Left cardiac atrium (tissue), 4 donors: Measurements from ENCODE around the gene ST6GALNAC1. TPM values are rescaled to one million over a fixed set of nuclear protein-coding genes. Genes with fewer than 3 reads are reported as not detected.
"Not testable (repeated sequence)": the region's sequence is repeated elsewhere in the genome, so short reads cannot be mapped to it uniquely, and the experiment has no call there.

Experiments
- ATAC-seq, 2 donors: fragments of 200-7000 bp; cut with Tn5 transposase; one replicate each; pipeline ENCODE4 v1.9.1; 2020; ENCODE audit warnings: mild to moderate bottlenecking in 2 of 2, moderate library complexity in 2 of 2
- DNase-seq: peaks from one replicate; pipeline ENCODE4 v3.0.0-alpha.2; 2020
- intact Hi-C, 2 donors: fragments of 100-400 bp; cut with DNase I; formaldehyde crosslinking; loops; one replicate each; pipeline versions ENCODE4 v1.14.1 to v1.15.1; 2022 to 2023
- total RNA-seq, 2 donors: library from RNA; stranded (reverse); fragmentation: NEBNext Ultra II Directional; extraction: Animal tissue kit (Norgen Biotek cat#: 25700); gene quantifications; one replicate each; pipeline ENCODE4 v1.2.1, GENCODE V29; 2021
- donor health status: DM: no; HTN: yes; CAD: no.
- donor health status: DM: no; HTN: yes; CAD: no; lungs with severe emphysema.
- donor health status: DM: yes; HTN: yes; CAD: no.
- donor health status: Dilated cardiomyopathy.

ST6GALNAC1 gene
- total RNA-seq, 2 donors from 2014 or later, result 2.4 TPM

DNA sequence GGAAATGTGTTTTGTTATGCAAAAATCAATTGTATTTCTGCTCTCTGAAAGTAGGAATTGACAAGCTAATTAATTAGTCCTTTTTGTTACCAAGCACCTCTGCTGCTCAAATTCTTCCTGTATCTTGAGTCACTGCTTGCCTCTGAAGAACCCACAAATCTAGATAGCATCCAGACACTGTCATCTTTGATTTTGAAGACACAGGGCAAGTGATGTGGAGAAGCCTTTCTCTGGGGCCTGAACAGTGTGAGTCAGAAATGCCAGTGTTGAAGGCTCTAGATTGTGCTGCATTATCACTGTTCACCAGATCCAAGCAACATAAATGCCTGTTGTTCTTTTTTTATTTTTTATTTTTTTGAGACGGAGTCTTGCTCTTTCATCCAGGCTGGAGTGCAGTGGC lies 10.9 kb upstream of the ST6GALNAC1 start:
- ATAC-seq, result no peak
- no peak for DNase-seq
- intact Hi-C loops, result no loop called here

DNA sequence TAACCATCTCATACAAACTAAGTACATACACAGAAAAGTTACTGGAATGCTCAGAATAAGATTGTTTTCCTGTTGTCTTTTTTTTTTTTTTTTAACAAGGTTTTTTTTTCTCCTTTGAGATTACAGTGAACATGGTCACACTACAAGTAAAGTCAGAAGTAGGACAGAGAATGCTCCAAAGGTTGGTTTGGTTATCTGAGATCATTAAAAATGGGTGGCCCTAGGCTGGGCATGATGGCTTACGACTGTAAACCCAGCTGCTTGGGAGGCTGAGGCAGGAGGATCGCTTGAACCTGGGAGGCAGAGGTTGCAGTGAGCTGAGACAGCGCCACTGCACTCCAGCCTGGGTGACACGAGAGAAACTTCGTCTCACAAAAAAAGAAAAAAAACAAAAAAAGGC lies 6.9 kb upstream of the ST6GALNAC1 start:
- intact Hi-C loops, result no loop called here
- DNase-seq (no peak), ATAC-seq (no peak)

DNA sequence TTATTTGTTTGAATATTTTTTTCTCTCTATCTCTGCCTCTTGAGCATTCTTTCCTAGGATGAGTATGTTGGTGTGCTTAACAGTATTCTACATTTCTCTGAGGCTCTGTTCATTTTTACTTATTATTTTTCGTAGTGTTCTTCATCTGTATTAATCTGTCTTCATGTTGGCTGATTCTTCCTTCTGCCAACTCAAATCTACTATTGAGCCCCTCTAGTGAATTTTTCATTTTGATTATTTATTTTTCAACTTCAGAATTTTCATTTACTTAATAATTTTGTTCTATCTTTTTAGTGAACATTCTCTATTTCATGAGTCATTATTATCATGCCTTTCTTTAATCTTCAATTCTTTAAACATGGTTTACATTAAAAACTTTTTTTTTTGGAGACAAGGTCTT lies 3.2 kb upstream of the ST6GALNAC1 start:
- DNase-seq (no peak), ATAC-seq (no peak)
- intact Hi-C loops, result no loop called here

GRCh38 chr17:76645481-76645880 lies 1.9 kb upstream of the ST6GALNAC1 start:
- intact Hi-C loops, result no loop called here
- DNase-seq (no peak), ATAC-seq (no peak)

- intact Hi-C loops, result no loop called here
- ATAC-seq (no peak), DNase-seq (no peak)
Measured at GRCh38 chr17:76644995-76645394, 1.4 kb upstream of the ST6GALNAC1 start.

- ATAC-seq (no peak), DNase-seq (no peak)
- intact Hi-C loops, result no loop called here
Measured at GRCh38 chr17:76642994-76643393, 563 bp downstream of the ST6GALNAC1 start.

- intact Hi-C loops, result no loop called here
- ATAC-seq (no peak), DNase-seq (no peak)
Measured at GRCh38 chr17:76642032-76642561, 1.5 kb downstream of the ST6GALNAC1 start.

- intact Hi-C loops, result no loop called here
- DNase-seq, result no peak
- ATAC-seq, result no peak
Measured at GRCh38 chr17:76641501-76641900, 2.1 kb downstream of the ST6GALNAC1 start.

DNA sequence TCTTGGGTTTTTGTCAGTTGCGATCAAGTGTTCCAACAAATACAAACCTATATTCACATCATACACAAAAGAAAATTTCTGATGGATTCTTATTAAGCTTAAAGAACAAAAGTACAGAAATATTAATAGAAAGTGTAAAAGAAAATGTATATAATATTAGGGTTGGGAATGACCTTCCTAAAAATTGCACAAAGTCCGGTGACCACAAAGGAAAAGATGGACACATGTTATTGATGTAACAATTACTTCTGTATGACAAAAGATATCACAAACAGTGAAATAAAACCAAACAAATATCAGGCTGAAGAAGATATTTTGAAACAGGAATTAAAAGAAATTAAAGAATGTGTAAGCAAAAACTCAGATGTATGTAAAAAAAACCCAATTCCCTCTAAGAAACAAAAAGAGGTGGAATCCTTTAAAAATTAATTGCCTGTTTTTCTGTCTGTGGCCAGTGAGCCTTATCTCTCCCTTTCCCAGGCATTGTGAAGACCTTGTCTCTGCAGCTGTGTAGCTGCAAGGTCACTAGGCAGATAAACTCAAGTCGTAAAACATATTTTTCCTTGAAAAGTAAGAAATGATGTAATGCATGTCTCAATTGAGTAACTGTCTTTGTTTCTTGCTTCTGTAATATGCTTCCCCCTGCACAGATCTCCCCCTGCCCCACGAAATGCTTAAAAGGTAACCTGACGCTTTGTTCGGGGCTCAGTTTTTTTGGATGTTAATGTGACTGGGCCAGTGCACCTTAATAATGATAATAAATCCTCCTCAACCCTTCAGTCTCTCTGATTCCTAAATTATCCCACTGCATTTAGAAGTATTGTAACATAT lies 2.8 kb downstream of the ST6GALNAC1 start:
- intact Hi-C loops, result no loop called here
- DNase-seq (no peak), ATAC-seq (no peak)

GRCh38 chr17:76638263-76638662 lies 5.3 kb downstream of the ST6GALNAC1 start:
- intact Hi-C loops, result no loop called here
- ATAC-seq, result no peak
- DNase-seq, result no peak

DNA sequence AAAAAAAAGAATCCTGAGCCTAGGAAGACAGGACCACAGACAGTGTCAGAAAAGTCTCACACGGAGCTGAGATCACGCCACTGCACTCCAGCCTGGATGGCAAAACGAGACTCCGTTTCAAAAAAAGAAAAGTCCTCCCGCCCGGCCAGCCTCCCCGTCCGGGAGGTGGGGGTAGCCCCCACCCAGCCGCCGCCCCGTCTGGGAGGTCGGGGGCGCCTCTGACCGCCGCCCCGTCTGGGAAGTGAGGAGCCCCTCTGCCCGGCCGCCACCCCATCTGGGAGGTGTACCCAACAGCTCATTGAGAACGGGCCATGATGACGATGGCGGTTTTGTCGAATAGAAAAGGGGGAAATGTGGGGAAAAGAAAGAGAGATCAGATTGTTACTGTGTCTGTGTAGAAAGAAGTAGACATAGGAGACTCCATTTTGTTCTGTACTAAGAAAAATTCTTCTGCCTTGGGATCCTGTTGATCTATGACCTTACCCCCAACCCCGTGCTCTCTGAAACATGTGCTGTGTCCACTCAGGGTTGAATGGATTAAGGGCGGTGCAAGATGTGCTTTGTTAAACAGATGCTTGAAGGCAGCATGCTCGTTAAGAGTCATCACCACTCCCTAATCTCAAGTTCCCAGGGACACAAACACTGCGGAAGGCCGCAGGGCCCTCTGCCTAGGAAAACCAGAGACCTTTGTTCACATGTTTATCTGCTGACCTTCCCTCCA lies 6.9 kb downstream of the ST6GALNAC1 start:
- intact Hi-C loops, ATAC-seq, DNase-seq: not testable (repeated sequence)

- ATAC-seq, result no peak
- intact Hi-C loops, result no loop called here
- no peak for DNase-seq
Measured at GRCh38 chr17:76635659-76636360, 7.7 kb downstream of the ST6GALNAC1 start.

DNA sequence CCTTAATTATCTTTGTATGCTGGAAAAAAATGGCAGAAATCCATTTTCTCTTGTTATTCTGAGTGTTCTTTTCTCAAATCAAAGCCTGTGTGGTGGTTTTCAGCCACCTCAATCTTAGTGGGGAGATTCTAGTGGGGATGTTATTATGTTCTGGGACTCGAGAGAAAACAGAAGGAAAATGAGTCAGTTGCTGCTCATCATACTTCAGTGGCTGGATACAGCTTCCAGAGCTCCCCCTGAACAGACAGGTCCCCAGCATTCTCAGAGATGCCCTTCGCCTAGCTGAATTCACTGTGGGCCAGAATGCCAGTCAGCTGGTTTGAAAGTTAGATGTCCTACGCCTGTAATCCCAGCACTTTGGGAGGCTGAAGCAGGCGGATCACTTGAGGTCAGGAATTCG lies 8.5 kb downstream of the ST6GALNAC1 start:
- no peak for ATAC-seq
- intact Hi-C loops, result no loop called here
- DNase-seq, result no peak

GRCh38 chr17:76633628-76634328 lies 9.8 kb downstream of the ST6GALNAC1 start:
- ATAC-seq (no peak), DNase-seq (no peak)
- intact Hi-C loops, result no loop called here

DNA sequence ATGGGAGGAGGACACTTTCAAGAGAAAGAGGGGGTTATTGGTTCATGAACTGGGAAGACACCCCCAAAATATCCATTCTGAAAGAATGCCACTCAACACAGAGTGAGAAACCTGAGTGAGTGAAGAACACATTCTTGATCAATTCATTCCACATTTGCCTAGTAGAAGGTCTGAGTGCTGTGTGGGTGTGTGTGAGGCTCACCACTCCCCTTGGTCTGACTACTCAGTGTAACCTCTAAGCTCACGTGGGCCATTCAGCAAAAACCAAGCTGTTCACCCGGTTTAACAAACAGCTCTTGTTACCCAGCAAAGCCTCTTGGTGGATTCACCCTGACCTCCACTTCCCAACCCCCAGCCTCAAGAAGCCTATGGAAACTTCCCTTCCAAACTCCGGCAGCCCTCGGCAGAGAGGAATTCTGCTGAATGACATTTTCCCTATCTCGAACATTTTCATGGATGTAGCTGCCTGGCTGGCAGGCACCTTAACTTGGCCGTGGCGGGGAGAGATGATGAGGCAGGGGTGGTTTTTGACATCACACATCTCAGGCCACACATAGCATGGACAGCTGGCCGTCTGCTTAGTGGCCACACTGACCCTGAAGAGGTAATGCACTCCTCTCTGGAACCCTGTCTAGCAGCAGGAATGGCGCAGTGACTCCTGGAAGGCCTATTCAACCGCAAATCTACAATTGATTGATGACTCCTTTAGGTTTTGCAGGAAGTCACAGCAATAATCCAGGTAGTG lies 11.6 kb downstream of the ST6GALNAC1 start:
- intact Hi-C loops, result no loop called here
- no peak for DNase-seq
- ATAC-seq, result no peak

DNA sequence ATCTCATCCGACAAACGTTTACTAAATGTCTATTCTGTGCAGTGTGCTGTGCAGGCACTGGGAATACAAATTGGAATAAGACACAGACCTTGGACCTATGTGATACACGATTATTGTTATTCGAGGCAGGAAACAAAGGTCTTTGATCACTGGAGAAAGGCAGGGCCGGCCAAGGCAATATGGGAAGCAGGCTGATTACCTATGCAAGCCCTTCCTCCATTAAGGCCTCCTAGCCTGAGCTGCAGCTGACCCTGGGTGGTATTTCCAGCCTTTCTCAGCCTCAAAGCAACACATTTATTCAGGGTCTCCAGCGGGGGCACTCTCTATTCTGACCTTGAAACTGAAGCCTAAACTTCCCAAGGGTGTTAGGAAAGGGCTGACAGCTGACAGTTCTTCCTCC lies 13.4 kb downstream of the ST6GALNAC1 start:
- DNase-seq, result no peak
- ATAC-seq, result no peak
- intact Hi-C loops, result no loop called here

DNA sequence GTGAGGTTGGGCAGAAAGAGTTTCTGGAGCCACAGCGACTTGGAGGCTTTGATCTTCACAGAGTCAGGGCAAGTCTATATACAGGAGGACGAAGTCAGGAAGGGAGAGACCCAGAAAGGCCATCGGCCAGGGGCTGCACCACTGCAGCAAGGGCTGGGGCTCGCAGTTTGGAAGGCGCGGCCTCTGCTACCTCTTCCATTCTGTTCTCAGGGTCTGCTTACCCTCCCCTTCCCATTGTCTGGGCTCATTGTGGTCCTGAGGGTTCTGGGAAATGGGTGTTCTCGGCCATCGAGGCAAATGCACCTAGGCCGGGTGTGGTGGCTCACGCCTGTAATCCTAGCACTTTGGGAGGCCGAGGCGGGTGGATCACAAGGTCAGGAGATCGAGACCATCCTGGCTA lies 16.0 kb downstream of the ST6GALNAC1 start:
- DNase-seq, result no peak
- no peak for ATAC-seq
- intact Hi-C loops, result loop anchor here in 1 of 2 donors (10.0 kb wide), 1 partner anchor 63 kb away; a partner anchor contains a TSS

DNA sequence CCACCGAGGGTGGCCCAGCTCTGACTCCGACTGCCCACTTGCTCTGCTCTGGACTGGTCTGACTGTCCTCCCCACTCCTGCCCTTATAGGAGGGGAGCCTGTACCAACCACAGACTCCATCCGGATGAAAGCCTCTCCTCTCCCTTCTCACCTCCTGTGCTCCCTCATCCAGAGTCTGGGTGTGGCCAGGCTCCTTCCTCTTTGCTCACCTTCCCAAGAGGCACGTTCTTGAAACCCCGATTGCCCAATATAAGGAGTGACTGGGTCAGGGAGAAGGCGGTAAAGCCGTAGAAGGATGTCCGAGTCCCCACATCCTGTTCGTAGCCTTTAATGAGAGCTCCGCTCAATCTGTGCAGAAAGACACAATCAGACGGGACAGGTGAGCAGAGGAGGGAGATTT lies 17.1 kb downstream of the ST6GALNAC1 start:
- no peak for ATAC-seq
- DNase-seq, result no peak
- intact Hi-C loops, result loop anchor here in 1 of 2 donors (10.0 kb wide), 1 partner anchor 62 kb away; a partner anchor contains a TSS
